ENCODE data around the gene FAM180B.

- no peak for TF ChIP-seq SIN3A (IDR thresholded peaks at IDR 0.05; ENCODE audit: borderline replicate concordance, insufficient read depth, low read length)
- TF ChIP-seq, protein P1, sequence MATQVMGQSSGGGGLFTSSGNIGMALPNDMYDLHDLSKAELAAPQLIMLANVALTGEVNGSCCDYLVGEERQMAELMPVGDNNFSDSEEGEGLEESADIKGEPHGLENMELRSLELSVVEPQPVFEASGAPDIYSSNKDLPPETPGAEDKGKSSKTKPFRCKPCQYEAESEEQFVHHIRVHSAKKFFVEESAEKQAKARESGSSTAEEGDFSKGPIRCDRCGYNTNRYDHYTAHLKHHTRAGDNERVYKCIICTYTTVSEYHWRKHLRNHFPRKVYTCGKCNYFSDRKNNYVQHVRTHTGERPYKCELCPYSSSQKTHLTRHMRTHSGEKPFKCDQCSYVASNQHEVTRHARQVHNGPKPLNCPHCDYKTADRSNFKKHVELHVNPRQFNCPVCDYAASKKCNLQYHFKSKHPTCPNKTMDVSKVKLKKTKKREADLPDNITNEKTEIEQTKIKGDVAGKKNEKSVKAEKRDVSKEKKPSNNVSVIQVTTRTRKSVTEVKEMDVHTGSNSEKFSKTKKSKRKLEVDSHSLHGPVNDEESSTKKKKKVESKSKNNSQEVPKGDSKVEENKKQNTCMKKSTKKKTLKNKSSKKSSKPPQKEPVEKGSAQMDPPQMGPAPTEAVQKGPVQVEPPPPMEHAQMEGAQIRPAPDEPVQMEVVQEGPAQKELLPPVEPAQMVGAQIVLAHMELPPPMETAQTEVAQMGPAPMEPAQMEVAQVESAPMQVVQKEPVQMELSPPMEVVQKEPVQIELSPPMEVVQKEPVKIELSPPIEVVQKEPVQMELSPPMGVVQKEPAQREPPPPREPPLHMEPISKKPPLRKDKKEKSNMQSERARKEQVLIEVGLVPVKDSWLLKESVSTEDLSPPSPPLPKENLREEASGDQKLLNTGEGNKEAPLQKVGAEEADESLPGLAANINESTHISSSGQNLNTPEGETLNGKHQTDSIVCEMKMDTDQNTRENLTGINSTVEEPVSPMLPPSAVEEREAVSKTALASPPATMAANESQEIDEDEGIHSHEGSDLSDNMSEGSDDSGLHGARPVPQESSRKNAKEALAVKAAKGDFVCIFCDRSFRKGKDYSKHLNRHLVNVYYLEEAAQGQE (IDR thresholded peaks at IDR 0.05; ENCODE audit: insufficient read depth in 1 of 2, low read depth in 2 of 2, low read length in 2 of 2) = no peak
These were observed 35.4 kb upstream of the FAM180B start for GRCh38 chr11:47551086-47551485.

Measured in PFSK-1 (cell line).